ENCODE data around the gene MEFV.
"Not testable (repeated sequence)": the region's sequence is repeated elsewhere in the genome, so short reads cannot be mapped to it uniquely, and the experiment has no call there.

MEFV gene

DNA sequence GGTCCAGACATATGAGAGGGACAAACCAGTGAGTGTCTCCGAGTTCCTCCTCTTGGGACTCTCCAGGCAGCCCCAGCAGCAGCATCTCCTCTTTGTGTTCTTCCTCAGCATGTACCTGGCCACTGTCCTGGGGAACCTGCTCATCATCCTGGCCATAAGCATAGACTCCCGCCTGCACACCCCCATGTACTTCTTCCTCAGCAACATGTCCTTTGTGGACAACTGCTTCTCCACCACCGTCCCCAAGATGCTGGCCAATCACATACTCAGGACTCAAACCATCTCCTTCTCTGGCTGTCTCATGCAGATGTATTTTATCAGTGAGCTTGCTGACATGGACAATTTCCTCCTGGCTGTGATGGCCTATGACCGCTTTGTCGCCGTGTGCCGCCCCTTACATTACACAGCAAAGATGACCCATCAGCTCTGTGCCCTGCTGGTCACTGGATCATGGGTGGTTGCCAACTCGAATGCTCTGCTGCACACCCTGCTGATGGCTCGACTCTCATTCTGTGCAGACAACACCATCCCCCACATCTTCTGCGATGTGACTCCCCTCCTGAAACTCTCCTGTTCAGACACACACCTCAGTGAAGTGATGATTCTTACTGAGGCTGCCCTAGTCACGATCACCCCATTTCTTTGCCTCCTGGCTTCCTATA lies 40.7 kb downstream of the MEFV start:
- DNase-seq, result no peak

DNA sequence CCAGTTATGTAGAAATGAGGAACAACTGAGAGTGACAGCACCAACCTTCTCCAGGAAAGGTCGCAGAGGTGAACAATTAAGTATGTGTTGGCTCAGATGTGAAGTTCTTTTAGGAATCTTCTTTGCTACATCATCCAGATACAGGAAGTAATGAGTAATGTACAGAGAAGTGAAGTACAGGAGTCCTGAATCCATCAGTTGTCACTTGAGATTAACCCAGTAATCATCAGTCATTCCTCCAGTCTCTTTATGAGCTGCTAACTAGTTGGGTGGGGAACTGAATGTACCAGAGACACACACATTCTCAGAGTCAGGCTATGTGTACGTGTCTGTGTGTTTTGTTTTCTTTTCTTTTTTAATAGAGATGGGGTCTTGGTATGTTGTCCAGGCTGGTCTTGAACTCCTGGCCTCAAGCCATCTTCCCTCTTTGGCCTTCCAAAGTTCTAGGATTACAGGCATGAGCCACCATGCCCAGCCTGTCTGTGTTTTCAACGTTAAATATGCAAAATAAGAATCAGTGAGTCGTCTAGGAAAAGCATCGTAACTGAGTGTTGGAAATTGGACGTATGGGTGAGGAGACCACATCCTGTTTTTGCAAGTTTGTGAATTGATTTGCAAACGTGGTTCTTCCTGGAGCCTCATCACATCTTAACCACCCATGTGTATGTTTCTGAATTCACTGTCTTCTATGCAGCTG lies 41.4 kb downstream of the MEFV start:
- peak; percentile 59 for DNase-seq

DNA sequence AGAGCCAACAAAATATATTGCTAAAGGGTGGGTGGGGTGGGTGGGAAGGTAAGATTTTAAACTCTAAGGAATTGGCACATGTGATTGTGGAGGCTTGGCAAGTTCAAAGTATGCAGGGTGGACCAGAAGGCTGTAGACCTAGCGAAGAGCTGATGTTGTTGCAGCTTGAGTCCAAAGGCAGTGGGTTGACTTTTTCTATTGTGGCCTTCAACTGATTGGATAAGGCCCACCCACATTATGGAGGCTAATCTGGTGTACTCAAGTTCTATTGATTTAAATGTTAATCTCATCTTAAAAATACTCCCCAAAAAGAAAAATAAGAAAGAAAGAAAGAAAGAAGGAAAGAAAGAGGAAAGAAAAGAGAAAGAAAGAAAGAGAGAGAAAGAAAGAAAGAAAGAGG lies 43.9 kb downstream of the MEFV start:
- DNase-seq, result no peak

DNA sequence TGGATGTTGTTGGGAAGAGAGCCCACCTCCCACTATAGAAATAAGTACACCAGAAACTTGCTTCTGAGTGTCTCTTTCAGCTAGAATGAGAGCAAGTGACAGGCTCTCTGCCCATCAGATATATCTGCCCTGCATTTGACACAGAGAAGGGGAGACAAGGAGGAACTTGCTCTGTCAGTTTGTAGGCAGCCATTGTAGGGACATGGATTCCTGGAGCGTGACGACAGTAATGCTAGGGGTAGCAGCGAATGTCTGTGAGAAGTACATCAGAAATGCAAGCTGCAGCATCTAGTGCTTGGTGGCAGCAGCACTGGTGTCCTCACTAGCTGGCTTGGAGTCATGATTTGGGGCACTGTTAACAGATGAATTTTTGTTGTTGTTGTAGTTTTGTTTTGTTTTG lies 44.4 kb downstream of the MEFV start:
- DNase-seq, result no peak

DNA sequence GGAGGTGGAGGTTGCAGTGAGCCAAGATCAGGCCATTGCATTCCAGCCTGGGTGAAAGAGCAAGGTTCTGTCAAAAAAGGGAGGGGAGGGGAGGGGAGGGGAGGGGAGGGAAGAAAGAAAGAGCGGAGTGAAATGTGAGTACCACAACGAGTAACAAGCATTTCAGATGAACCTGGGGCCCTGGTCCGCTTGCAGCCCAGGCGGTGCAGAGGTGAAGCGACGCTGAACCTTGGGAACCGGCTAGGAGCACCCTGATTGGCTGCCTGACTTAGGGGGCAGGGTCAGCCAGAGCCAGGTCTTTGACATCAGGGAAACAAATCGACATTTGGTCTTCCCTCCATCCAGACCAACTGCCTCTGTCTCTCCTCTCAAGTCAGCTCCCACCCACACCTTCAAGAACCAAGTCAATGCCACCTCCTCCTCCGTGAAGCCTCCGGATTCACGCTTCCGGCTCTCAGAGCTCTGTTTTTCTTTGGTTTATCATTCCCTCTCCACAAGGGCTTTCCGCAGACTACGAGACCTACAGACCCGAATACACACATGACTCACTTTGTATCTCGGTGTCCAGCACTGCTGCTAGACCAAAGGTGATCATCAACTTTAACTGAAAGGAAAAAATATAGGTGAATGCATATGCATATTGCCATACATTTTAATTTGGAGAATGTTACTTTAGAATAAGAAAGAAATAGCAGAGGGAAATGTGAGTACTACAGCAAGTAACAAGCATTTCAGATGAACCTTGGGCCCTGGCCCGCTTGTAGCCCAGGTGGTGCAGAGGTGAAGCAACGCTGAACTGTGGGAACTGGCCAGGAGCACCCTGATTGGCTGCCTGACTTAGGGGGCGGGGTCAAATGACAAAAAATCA lies 49.1 kb downstream of the MEFV start:
- no peak for DNase-seq

DNA sequence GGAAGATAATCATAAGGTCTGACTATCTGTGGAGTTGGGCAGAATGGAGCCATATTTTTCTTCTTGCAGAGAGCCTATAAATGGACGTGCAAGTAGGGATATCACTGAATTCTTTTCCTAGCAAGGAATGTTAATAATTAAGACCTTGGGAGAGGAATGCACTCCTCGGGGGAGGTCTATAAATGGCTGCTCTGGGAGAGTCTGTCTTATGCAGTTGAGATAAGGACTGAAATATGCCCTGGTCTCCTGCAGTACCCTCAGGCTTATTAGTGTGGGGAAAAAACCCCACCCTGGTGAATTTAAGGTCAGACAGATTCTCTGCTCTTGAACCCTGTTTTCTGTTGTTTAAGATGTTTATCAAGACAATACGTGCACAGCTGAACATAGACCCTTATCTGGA lies 50.5 kb downstream of the MEFV start:
- DNase-seq, result not testable (repeated sequence)

DNA sequence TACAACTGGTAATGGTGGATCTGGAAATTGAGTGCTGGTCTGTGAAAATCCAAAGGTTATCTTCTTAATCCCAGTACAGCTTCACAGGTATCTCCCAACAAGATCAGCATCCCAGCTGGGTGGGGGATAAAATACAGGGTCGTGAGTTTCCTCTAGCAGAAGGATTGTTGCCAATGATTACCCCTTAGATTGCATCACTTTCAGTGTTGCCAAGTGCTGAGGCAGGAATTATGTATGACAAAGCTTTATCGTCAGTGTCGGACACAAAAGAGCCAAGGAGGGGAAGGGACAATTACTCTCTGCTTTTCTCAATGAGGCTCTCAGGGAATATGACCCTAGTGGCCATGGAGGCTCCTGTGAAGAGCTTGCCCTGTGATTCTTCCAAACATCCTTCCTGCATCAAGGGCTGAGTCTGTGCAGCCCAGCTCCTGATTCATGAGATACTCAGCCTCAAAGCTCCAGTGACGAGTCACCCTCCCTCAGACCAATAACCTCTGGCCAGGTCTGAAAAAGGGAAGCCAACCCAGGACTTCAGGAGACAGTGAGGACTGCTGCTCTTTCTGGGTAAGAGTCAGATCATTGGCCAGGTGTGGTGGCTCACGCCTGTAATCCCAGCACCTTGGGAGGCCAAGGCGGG lies 53.4 kb downstream of the MEFV start:
- DNase-seq, result no peak

DNA sequence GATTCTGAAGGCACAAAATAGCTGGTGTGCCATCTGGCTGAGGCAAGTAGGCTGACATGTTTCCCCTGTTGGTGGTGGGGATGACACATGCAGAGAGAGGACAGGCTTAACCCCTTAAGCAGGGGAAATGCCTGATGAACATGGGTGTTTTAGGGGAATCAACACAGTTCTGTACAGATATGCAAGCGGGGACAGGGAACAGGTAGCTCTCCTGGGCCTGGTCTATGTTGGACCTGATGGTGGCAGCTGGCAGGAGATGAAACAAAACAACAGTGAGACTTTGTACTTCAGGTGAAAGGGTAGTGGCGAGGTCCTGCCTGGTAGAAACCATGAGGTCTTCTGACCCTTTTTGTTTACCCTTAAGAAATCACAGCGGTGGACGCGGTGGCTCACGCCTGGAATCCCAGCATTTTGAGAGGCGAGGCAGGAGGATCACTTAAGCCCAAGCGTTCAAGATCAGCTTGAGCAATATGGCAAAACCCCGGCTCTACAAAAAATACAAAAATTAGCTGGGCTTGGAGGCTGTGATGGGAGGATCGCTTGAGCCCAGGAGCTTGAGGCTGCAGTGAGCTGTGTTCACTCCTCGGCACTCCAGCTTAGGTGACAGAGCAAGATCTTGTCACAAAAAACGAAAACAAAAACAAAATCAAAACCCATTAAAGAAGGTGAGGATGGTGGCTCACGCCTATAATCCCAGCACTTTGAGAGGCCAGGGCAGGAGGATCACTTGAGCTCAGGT lies 57.9 kb downstream of the MEFV start:
- DNase-seq, result no peak

DNA sequence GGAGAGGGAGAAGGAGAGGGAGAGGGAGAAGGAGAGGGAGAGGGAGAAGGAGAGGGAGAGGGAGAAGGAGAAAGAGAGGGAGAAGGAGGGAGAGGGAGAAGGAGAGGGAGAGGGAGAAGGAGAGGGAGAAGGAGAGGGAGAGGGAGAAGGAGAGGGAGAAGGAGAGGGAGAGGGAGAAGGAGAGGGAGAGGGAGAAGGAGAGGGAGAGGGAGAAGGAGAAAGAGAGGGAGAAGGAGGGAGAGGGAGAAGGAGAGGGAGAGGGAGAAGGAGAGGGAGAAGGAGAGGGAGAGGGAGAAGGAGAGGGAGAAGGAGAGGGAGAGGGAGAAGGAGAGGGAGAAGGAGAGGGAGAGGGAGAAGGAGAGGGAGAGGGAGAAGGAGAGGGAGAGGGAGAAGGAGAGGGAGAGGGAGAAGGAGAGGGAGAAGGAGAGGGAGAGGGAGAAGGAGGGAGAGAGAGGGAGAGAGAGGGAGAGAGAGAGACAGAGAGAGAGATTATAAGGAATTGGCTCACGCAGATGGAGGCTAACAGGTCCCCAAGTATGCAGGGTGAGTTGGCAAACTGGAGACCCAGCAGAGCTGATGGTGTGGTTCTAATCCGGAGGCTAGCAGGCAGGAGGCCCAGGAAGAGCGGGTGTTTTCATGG lies 58.6 kb downstream of the MEFV start:
- DNase-seq, result not testable (repeated sequence)

DNA sequence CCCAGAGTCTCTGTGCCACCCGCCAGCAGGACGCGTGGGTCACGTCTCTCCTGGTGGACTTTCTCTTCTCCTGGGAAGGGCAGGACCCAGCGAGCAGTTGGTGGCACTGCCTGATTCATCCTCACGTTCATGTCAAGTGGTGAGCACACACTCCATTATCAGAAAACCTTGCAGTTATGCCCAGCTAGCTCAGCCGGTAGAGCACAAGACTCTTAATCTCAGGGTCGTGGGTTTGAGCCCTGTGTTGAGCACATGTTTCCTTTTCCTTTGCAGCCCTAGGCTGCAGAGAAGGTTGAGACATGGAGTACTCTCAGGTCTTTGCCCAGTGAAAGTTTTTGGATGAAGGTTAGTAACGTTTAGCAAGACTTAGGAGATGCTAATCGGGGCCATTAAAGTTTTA lies 60.5 kb downstream of the MEFV start:
- no peak for DNase-seq

DNA sequence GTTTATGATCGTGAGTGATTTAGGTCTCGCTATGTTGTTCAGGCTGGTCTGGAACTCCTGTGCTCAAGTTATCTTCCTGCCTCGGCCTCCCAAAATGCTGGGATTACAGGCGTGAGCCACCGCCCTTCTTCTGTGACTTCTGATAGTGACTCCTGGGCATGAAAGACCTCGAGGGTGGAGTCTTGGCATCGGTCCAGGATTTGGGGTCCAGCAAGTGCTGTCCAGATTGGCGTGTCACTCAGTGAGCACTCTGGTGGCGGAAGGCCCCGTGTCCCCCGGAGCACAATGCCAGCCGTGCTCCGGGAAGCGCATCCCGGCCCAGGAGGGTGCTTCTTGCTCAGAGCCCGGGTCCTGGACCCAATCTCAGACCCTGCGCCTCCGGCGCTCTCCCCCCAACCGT lies 61.6 kb downstream of the MEFV start:
- no peak for DNase-seq

DNA sequence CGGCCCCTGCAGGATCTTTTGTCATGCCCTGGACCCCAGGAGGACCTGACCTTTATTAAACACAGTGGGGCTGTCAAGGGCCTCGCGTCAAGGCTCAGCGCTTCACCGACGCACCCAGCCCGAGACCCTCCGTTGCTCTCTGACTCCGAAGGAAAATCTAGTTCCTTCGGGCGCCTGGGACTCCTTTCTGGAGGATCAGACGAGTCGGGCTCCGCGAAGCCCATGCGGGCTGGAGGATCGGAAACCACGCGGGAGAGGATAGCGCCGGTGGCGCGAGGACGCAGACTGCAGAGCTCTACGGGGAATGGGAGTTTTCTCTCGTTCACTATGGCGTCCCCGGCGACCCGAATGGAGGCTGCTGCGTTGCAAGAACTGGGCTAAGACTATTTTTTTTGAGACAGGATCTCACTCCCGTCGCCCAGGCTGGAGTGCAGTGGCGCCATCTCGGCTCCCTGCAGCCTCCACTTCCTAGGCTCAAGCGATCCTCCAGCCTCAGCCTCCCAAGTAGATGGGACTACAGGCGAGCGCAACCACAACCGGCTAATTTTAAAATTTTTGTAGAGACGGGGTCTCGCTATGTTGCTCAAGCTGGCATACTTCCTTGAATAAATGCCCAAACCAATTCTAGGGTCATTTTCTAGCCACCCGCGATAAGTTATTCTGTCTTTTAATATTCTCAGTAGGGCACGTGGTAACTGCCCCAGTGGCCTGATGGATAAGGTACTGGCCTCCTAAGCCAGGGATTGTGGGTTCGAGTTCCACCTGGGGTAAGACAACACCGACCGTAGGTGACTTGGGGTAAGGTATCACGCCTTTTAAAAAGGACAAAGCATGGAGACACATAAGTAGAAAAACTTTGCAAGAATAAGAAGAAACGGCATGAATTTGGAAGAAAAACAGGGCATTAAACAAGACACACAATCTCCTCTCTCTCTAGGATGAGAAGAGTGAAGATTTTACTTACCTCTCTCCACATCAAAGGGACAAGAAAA lies 62.9 kb downstream of the MEFV start:
- DNase-seq, result no peak

DNA sequence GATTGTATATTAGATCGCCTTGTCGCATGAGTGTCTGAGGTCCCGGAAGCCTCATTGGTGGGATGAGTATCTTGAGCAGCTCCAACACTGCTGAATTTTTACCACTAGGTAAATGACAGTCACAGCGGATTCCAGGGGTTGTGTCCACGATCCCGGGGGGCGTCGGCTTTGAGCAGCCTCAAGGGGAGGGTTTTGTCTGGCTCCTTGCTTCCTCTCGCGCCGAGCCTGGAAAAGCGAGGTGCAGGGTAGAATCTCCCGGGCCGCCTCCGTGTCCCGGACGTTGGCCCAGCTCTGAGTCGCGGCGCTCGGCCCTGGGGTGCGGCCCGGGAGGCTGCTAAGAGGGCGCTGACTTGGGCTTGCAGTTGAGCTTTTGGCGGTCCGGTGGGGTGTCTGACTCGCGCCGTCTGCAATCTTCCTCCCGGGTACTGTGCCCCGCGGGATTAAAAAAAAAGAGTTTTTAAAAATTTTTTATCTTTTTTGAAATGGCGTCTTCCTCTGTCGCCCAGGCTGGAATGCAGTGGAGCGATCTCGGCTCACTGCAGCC lies 63.9 kb downstream of the MEFV start:
- DNase-seq, result no peak
